Measurements from ENCODE around the gene PLEKHA7.
"Not testable (repeated sequence)": the region's sequence is repeated elsewhere in the genome, so short reads cannot be mapped to it uniquely, and the experiment has no call there.

The PLEKHA7 gene

DNA sequence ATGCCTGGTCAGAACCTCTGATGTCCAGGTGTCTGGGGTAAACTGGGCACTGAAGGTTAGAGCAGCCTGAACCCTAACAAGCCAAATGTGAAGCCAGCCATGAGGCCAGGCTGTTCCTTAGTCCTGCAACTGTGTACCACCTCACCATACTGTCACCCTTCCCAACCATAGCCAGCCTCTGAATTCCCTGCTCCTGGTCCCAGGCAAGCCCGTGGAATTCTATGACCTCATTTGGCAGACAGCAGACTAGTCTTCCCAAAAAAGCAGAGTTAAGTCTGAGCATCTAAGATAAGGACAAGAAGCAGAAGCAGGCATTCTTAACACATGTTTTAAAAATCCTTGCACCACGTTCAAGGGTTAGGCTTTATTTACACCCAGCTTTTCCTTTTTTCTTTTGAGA is 140.9 kb downstream of the PLEKHA7 start:
- intact Hi-C loops (cut with micrococcal nuclease), result no loop called here
- H3K27me3 Mint-ChIP-seq, result no peaks in the 10 kb centered on the region
- no peak overlapping the region for H3K4me3 Mint-ChIP-seq
- no peaks in the 10 kb centered on the region for H3K36me3 Mint-ChIP-seq (ENCODE audit: low read depth)
- no peaks in the 10 kb centered on the region for H3K9me3 Mint-ChIP-seq
- H3K27ac Mint-ChIP-seq, result no peak overlapping the region
- no peaks in the 10 kb centered on the region for H3K4me1 Mint-ChIP-seq (ENCODE audit: low read depth)

- no peaks in the 10 kb centered on the region for H3K9me3 Mint-ChIP-seq
- H3K4me1 Mint-ChIP-seq (ENCODE audit: low read depth), result no peaks in the 10 kb centered on the region
- H3K4me3 Mint-ChIP-seq, result no peak overlapping the region
- intact Hi-C loops (cut with micrococcal nuclease), result no loop called here
- no peaks in the 10 kb centered on the region for H3K27me3 Mint-ChIP-seq
- H3K36me3 Mint-ChIP-seq (ENCODE audit: low read depth), result no peaks in the 10 kb centered on the region
- no peak overlapping the region for H3K27ac Mint-ChIP-seq
Observed at GRCh38 chr11:16871368-16871767, 142.8 kb downstream of the PLEKHA7 start.

DNA sequence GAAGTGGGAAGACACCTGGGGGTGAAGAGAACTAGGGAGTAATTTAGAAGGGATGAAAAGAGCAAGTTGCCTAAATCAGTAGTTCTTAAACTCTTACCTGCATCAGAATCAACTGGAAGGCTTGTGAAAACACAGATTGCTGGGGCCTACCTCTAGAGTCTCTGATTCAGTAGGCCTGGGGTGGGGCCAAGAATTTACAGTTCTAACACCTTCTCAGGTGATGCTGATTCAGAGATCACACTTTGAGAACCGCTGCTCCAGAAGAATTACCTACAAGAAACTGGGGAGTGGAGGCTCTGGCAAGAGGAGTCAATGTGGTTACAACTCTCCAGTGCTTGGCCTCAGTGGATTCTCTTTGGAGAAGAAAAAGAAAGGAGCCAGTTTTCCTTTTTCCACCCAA is 147.1 kb downstream of the PLEKHA7 start:
- Mint-ChIP-seq H3K4me3 (no peak overlapping the region), H3K9me3 (no peaks in the 10 kb centered on the region), H3K27me3 (no peaks in the 10 kb centered on the region), H3K4me1 (ENCODE audit: low read depth) (peaks cover 5% of the 10 kb centered on the region), H3K36me3 (ENCODE audit: low read depth) (no peaks in the 10 kb centered on the region), H3K27ac (no peak overlapping the region)
- intact Hi-C loops (cut with micrococcal nuclease), result no loop called here

- H3K27me3 Mint-ChIP-seq; H3K4me1 Mint-ChIP-seq (ENCODE audit: low read depth); H3K27ac Mint-ChIP-seq; H3K36me3 Mint-ChIP-seq (ENCODE audit: low read depth); H3K4me3 Mint-ChIP-seq; H3K9me3 Mint-ChIP-seq; intact Hi-C loops (cut with micrococcal nuclease): not testable (repeated sequence)
Observed at GRCh38 chr11:16864428-16864827, 149.8 kb downstream of the PLEKHA7 start.

DNA sequence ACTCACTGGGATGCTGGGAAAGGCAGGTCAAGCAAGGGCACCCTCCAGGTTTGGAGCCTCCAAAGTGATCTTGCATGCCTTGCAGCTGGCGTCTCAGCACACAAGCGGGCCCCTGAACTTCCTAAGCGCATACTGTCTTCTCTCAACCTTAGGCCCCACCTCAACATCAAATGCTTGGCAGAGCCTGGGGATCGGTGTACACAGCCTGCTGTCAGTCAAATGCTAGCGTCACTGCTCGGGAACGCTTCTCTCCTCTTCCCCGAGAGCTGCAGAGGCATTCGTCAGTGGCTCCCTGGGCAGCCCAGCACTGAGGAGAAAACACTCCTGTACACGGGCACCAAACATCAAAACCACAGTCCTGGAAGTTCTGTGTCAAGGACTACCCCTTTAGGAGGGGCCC is 150.8 kb downstream of the PLEKHA7 start:
- Mint-ChIP-seq H3K9me3 (no peaks in the 10 kb centered on the region), H3K4me3 (no peak overlapping the region), H3K27ac (no peak overlapping the region), H3K36me3 (ENCODE audit: low read depth) (no peaks in the 10 kb centered on the region), H3K27me3 (no peaks in the 10 kb centered on the region), H3K4me1 (ENCODE audit: low read depth) (peaks cover 8% of the 10 kb centered on the region)
- intact Hi-C loops (cut with micrococcal nuclease), result no loop called here

- no peaks in the 10 kb centered on the region for H3K9me3 Mint-ChIP-seq
- intact Hi-C loops (cut with micrococcal nuclease), result no loop called here
- H3K27ac Mint-ChIP-seq, result no peak overlapping the region
- no peaks in the 10 kb centered on the region for H3K27me3 Mint-ChIP-seq
- H3K4me1 Mint-ChIP-seq (ENCODE audit: low read depth), result peaks cover 8% of the 10 kb centered on the region
- H3K4me3 Mint-ChIP-seq, result no peak overlapping the region
- no peaks in the 10 kb centered on the region for H3K36me3 Mint-ChIP-seq (ENCODE audit: low read depth)
Observed at GRCh38 chr11:16862726-16863125, 151.5 kb downstream of the PLEKHA7 start.

DNA sequence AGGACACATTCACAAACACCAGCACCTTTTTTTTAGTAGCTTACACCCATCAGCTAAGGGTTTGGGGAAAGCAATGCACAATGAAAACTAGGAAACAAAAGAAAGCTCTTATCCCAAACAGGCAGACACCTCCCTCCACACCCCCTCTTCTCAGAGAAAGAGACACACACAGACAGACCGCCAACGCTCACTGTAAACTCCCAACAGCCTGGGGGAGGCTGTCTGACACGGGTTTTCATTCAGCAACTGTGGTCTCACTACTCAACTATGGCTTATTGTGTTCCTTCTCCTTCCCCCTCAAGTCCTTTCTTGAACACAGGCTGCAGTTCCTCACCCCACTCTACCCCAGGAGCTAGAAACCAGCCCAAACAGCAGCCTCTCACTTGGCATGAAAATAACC is 152.4 kb downstream of the PLEKHA7 start:
- Mint-ChIP-seq H3K4me1 (ENCODE audit: low read depth) (peaks cover 8% of the 10 kb centered on the region), H3K27ac (no peak overlapping the region), H3K36me3 (ENCODE audit: low read depth) (no peaks in the 10 kb centered on the region), H3K9me3 (no peaks in the 10 kb centered on the region), H3K4me3 (no peak overlapping the region), H3K27me3 (no peaks in the 10 kb centered on the region)
- intact Hi-C loops (cut with micrococcal nuclease), result no loop called here

DNA sequence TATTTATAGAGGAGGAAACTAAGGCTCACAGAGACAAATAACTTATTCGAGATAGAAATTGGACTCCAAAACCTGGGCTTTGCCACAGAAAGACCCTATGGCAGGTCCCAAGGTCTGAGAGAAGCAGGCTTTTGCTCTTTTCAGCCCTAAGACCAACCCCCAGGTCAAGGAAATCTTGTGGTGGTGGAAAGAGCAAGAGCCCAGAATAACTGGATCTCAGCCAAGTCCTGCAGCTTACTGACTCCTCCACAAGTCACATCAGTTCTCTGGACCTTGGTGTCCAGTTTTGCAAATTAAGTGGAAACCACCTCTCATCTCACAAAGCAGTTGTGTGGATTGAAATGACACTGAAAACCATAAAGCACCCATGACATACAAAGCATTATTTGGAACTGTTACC is 153.6 kb downstream of the PLEKHA7 start:
- intact Hi-C loops (cut with micrococcal nuclease), result no loop called here
- H3K27ac Mint-ChIP-seq, result no peak overlapping the region
- H3K36me3 Mint-ChIP-seq (ENCODE audit: low read depth), result no peaks in the 10 kb centered on the region
- no peak overlapping the region for H3K4me3 Mint-ChIP-seq
- H3K27me3 Mint-ChIP-seq, result no peaks in the 10 kb centered on the region
- no peaks in the 10 kb centered on the region for H3K9me3 Mint-ChIP-seq
- H3K4me1 Mint-ChIP-seq (ENCODE audit: low read depth), result peaks cover 8% of the 10 kb centered on the region

DNA sequence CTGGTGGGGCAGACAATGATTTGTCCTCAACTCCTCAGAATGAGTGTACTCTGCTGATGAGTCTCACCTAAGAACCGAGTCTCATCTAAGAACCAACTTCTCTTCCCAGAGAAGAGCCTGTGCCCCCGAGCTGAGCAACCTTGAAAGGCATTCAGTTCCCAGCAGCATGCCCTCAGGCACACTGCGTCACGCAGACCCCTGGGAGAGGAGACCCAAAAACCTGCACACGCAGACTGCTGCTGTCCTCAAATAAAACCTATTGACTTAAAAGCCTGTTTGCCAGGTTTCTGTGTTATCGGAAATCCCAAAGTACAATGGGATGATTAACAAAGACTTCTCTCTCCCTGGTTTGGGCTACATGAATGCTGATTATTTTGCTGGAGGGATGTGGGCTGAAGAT is 154.6 kb downstream of the PLEKHA7 start:
- H3K9me3 Mint-ChIP-seq, result no peaks in the 10 kb centered on the region
- H3K27ac Mint-ChIP-seq, result no peak overlapping the region
- H3K4me3 Mint-ChIP-seq, result no peak overlapping the region
- H3K27me3 Mint-ChIP-seq, result no peaks in the 10 kb centered on the region
- intact Hi-C loops (cut with micrococcal nuclease), result no loop called here
- no peaks in the 10 kb centered on the region for H3K36me3 Mint-ChIP-seq (ENCODE audit: low read depth)
- H3K4me1 Mint-ChIP-seq (ENCODE audit: low read depth), result peaks cover 8% of the 10 kb centered on the region

GRCh38 chr11:16857186-16857585 is 157.0 kb downstream of the PLEKHA7 start:
- peaks cover 4% of the 10 kb centered on the region for H3K4me1 Mint-ChIP-seq (ENCODE audit: low read depth)
- no peak overlapping the region for H3K27ac Mint-ChIP-seq
- peaks cover 2% of the 10 kb centered on the region for H3K27me3 Mint-ChIP-seq
- intact Hi-C loops (cut with micrococcal nuclease), result no loop called here
- H3K36me3 Mint-ChIP-seq (ENCODE audit: low read depth), result no peaks in the 10 kb centered on the region
- no peaks in the 10 kb centered on the region for H3K9me3 Mint-ChIP-seq
- no peak overlapping the region for H3K4me3 Mint-ChIP-seq

DNA sequence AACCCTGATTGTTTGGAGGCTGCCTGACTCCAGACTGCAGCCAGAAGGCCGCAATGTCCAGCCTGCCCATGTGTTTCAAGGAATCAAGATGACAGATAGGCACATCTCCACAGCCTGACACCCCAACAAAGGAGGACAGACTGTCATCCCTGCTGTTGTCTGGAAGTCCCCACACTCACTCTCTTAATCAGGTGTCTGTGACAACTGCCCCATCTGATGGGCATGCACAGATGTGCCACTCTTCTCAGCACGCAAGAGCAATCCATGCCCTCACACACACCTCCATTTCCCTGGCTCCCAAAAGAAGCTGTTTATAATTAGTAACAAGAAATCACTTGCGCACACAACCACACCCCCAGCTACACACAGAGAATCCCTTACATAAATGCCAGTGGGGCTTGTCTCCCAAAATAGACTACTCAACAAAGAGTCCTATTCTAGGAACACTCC is 158.2 kb downstream of the PLEKHA7 start:
- H3K4me1 Mint-ChIP-seq (ENCODE audit: low read depth), result no peaks in the 10 kb centered on the region
- peaks cover 2% of the 10 kb centered on the region for H3K27me3 Mint-ChIP-seq
- intact Hi-C loops (cut with micrococcal nuclease), result no loop called here
- no peak overlapping the region for H3K27ac Mint-ChIP-seq
- H3K36me3 Mint-ChIP-seq (ENCODE audit: low read depth), result no peaks in the 10 kb centered on the region
- H3K9me3 Mint-ChIP-seq, result no peaks in the 10 kb centered on the region
- H3K4me3 Mint-ChIP-seq, result no peak overlapping the region

DNA sequence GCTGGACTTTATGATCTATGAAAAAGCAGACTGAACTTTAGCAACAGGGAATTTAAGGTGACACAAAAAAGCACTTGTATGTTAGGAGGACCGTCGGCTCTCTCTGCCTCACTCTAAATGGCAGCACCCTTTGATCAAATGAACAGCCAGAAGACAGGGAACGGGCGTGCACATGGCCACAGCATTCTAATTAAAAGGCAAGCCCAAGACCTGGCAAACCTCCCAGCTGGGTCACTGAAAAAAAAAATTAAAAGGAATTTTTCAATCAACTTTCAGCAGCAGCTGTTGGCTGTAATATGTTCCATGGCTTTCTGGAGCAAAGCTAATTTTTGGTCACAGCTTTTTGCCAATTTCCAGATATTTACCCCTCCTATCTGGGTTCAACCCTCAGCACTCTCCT is 159.2 kb downstream of the PLEKHA7 start:
- no peaks in the 10 kb centered on the region for H3K9me3 Mint-ChIP-seq
- H3K4me3 Mint-ChIP-seq, result no peak overlapping the region
- no peaks in the 10 kb centered on the region for H3K36me3 Mint-ChIP-seq (ENCODE audit: low read depth)
- no peaks in the 10 kb centered on the region for H3K4me1 Mint-ChIP-seq (ENCODE audit: low read depth)
- no peak overlapping the region for H3K27ac Mint-ChIP-seq
- peaks cover 2% of the 10 kb centered on the region for H3K27me3 Mint-ChIP-seq
- intact Hi-C loops (cut with micrococcal nuclease), result no loop called here

DNA sequence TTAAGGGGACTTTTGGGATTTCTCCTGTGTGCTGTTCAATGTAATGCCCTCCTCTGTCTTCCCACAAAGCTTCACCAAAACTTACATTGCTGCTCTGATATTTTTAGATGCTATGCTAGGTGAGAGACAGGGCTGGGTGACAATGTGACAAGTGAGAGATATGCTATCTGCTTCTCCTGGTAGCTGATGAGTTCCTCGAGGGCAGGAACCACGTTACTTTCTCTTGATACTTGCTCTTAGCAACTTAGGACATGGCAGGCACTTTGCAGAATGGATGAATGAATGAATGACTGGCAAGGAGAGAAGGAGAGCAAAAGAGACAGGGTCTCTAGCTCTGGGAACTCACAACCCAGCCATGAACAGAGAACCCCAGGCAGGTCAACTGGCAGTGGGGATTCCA is 160.4 kb downstream of the PLEKHA7 start:
- Mint-ChIP-seq H3K27ac (no peak overlapping the region), H3K36me3 (ENCODE audit: low read depth) (no peaks in the 10 kb centered on the region), H3K4me1 (ENCODE audit: low read depth) (no peaks in the 10 kb centered on the region), H3K27me3 (peaks cover 2% of the 10 kb centered on the region), H3K4me3 (no peak overlapping the region), H3K9me3 (no peaks in the 10 kb centered on the region)
- intact Hi-C loops (cut with micrococcal nuclease), result no loop called here

- Mint-ChIP-seq H3K27ac (no peak overlapping the region), H3K27me3 (peaks cover 2% of the 10 kb centered on the region), H3K9me3 (no peaks in the 10 kb centered on the region), H3K4me3 (no peak overlapping the region), H3K36me3 (ENCODE audit: low read depth) (no peaks in the 10 kb centered on the region), H3K4me1 (ENCODE audit: low read depth) (no peaks in the 10 kb centered on the region)
- intact Hi-C loops (cut with micrococcal nuclease), result no loop called here
Observed at GRCh38 chr11:16853266-16853665, 160.9 kb downstream of the PLEKHA7 start.

DNA sequence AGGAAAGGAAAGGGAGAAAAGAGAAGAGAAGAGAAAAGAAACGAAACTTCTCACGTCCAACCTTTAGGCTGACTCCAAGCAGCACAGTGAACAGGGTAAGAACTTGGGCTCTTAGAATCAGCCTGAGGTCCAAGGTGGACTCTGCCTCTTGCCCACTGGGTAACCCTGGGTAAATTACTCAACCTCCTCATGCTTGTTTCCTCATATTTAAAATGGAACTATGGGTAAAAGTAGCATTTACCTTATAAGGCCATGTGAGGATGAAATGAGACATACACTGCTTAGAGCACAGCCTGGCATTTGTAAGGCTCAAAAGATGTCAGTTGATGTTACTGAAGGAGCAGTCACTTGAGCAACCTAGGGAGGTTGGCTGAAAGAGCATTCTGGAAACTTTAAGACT is 167.9 kb downstream of the PLEKHA7 start:
- no peaks in the 10 kb centered on the region for H3K27me3 Mint-ChIP-seq
- no peaks in the 10 kb centered on the region for H3K4me1 Mint-ChIP-seq (ENCODE audit: low read depth)
- no peak overlapping the region for H3K27ac Mint-ChIP-seq
- intact Hi-C loops (cut with micrococcal nuclease), result no loop called here
- no peak overlapping the region for H3K4me3 Mint-ChIP-seq
- H3K36me3 Mint-ChIP-seq (ENCODE audit: low read depth), result no peaks in the 10 kb centered on the region
- no peaks in the 10 kb centered on the region for H3K9me3 Mint-ChIP-seq
